HG03103 (cell line): ENCODE data around the gene ETV6.
A peak's percentile ranks its signal among the peaks of the same experiment; 100 is the strongest.

Source experiments
- ATAC-seq: cut with Tn5 transposase; IDR thresholded peaks from one replicate; pipeline ENCODE4 v1.9.1; 2021; ENCODE audit warnings: low read depth; ENCODE audit not compliant: unreplicated experiment

Gene ETV6

DNA sequence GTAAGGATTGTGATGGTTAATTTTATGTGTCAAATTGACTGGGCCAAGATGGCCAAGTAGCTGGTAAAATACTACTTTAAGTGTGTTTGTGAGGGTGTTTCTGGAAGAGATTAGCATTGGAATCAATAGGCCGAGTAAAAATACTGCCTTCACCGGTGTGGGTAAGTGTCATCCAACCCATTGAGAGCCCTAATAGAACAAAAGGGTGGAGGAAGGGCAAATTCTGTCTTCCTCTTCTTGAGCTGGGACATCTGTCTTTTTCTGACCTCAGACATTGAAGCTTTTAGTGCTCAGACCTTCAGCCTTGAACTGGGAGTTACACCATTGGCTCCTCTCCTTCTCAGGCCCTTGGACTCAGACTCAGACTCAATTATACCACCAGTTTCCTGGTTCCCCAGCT, 8.0 kb upstream of the ETV6 start:
- ATAC-seq = no peak

DNA sequence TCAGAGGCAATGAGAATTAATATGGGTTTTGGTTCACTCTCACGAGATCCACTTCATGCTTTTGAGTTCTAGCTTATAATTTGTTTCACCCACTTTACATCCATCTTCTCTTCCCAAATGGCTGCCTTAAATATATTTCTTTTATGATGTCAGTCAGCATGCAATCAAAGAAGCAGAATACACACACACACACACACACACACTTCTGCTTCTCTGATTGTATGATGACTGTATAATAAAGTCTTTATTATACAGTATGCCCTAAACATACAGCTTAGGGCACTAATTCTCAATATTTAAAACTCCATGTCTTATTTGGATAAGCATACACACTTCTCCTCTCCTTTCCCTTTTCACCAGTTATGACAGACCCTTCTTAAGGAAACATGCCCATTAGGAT, 6.7 kb upstream of the ETV6 start:
- no peak for ATAC-seq

- ATAC-seq = no peak
Observed at GRCh38 chr12:11645391-11645790, 4.1 kb upstream of the ETV6 start.

- peak; percentile 22 for ATAC-seq
Observed at GRCh38 chr12:11648514-11649412, 711 bp upstream of the ETV6 start.

GRCh38 chr12:11650286-11651281, 1.1 kb downstream of the ETV6 start:
- ATAC-seq = no peak

DNA sequence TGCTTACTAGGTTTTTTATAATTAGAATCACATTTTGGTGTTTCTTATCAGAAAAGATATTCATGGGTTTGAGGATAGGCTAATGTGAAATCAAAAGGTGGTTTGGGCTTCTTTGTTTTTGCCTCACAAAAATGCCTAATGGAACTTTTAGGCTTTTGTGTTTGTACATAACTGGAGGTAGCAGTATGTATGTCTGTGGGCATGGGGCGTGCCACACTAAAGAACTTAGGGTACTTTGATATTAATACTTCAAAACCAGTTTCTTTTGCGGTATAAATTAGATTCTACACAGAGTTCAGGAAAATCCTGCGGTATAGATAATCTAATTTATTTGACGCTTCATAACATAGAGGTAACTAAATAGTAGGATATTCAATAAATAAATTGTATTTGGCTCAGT, 1.9 kb downstream of the ETV6 start:
- ATAC-seq = no peak

- no peak for ATAC-seq
Observed at GRCh38 chr12:11651785-11652184, 2.3 kb downstream of the ETV6 start.

- no peak for ATAC-seq
Observed at GRCh38 chr12:11652351-11653040, 3.0 kb downstream of the ETV6 start.

- peak; percentile 23 for ATAC-seq
Observed at GRCh38 chr12:11653215-11653753, 3.8 kb downstream of the ETV6 start.

GRCh38 chr12:11654338-11654737, 4.9 kb downstream of the ETV6 start:
- ATAC-seq = no peak

GRCh38 chr12:11654802-11655201, 5.3 kb downstream of the ETV6 start:
- ATAC-seq = no peak

DNA sequence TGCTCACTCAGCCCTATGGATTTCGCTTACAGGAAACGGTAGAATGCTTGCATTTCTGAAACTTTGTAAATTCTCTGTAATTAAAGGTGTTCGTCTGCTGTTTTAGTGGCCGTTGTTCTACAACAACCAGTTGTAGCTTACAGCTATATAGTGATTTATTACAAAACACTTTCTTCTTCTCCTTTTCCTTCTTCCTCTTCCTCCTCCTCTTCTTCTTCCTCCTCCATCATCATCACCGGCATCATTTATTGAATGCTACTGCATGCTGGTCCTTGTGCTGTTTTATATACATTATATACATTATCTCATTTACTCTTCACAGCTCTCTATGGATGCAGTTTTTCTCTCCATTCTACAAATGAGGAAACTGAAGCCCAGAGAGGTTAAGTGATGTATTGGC, 6.4 kb downstream of the ETV6 start:
- no peak for ATAC-seq

DNA sequence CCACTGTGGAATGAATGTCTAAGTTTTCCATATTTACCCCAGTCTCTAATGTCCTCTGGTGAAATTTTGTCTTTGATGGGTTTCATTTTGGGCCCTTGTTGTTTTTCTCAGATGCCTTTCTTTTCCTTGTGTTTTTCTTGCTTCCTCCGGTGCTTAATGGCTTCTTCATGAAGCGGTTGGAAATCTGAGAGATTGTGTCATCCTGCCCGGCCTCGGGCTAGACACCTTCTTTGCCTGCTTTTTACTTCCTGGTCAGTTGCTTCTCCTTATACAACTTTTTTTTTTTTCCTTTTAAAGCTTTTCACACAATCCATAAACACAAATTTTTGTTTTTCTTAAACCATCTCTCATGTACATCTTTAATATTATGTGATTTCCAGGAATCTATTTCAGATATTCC, 7.1 kb downstream of the ETV6 start:
- ATAC-seq = no peak

DNA sequence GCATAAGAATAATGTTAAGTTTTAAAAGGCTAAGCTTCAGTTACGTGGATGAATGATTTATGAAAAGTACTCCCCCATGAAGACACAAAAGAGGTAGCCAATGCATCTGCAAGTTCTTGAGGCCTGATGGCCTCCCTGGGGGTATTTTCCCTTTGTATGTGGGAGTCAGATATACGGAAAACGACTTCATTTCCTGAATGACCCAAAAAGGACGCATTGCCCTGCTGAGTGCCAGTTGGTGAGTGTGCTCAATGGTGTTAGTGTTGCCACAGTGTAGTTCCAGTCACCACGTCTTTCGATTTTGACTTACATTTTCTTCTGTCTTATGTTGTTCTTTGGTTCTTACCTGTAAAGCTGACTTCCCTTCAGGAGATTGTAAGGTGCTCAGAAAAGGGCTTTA, 8.0 kb downstream of the ETV6 start:
- ATAC-seq = no peak

GRCh38 chr12:11658791-11659190, 9.3 kb downstream of the ETV6 start:
- ATAC-seq = no peak

- ATAC-seq = no peak
Observed at GRCh38 chr12:11660624-11661023, 11.2 kb downstream of the ETV6 start.

DNA sequence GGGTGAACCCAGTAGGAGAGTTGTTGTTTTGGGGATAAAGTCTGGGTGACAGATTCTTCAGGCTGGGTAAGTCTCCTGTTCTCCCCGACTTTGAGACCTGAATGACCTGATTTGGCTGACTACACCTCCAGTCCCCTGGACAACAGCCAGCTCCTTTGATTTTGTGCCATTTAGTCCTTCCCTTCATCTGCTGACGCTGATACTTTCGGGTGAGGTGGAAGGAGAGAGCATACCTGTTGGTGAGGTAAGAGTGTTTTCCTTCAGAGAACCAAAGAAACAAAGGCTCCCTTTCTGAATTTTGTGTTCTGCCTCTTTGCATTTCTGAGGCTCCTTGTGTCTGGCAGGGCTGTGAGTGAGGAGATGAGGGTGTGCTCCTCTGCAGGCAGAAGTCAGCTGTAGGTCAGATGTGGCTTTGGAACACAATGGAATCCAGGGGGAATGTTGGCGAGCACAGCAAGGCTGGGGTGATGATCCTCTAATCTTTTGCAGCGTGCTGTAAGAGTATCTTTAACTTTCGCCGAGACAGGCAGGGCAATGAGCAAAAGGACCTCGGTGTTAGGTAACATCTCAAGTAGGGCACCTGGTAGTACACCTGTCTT, 12.1 kb downstream of the ETV6 start:
- no peak for ATAC-seq

GRCh38 chr12:11662369-11662768, 12.9 kb downstream of the ETV6 start:
- ATAC-seq = no peak

DNA sequence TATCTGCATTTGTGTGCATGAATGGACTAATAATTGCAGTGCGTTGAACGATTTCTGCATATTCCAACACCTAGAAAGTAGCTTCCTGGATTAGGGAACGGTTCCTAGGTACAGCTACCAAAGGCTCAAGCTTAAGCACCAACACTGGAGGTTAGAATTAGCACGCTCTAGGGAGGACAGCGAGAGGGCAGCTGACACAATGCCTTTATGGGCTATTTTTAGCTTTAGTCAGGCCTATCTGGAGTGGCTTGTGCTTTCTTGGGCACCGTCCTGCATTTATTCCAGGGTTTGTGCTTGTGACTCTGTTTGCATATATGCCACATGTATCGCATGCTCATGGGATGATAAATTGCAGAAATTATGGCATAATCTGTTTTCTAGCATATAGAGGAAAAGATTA, 13.7 kb downstream of the ETV6 start:
- no peak for ATAC-seq

- ATAC-seq = no peak
Observed at GRCh38 chr12:11664101-11664500, 14.6 kb downstream of the ETV6 start.
